SKM-1 (cell line): ENCODE results near the gene FYB1.
"Not testable (repeated sequence)": the region's sequence is repeated elsewhere in the genome, so short reads cannot be mapped to it uniquely, and the experiment has no call there.

Source experiments
- DNase-seq: peaks from one replicate; lab custom pipeline; 2025; ENCODE audit not compliant: unreplicated experiment; lab: John Stamatoyannopoulos, UW

FYB1 gene

DNA sequence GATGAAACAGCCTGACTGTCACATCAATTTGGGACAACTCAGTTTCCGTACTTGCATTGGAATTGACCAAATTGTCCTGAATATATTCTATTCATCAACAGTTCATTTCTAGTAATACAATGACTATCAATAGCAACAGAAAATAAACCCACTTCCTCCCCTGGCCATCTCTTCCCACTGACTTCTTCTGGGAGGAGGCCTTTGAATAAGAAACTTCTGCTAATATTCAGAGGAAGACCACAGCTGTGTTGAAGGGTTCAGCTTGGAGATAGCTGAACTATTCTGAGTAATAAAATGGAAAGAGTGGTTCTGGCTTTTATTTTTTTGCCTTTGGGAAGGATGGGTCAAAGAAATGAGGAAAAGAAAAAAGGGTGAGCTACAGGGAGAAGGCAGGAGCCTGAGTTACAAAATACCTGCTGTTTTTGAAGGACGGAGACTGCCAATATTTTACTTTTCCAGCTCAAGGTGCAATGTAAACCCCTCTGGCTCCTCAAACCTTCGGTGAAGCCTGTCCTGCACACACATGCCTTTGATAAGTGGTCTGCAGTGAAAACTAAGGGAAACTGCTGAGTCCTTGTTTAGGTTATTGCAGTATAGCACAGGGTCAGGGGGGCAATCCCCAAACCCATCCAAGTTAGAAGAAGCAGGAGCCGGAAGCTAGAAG is 29.9 kb downstream of the FYB1 start:
- DNase-seq = no peak

- no peak for DNase-seq
Measured at GRCh38 chr5:39187831-39188731, 31.3 kb downstream of the FYB1 start.

- no peak for DNase-seq
Measured at GRCh38 chr5:39186722-39187539, 32.4 kb downstream of the FYB1 start.

DNA sequence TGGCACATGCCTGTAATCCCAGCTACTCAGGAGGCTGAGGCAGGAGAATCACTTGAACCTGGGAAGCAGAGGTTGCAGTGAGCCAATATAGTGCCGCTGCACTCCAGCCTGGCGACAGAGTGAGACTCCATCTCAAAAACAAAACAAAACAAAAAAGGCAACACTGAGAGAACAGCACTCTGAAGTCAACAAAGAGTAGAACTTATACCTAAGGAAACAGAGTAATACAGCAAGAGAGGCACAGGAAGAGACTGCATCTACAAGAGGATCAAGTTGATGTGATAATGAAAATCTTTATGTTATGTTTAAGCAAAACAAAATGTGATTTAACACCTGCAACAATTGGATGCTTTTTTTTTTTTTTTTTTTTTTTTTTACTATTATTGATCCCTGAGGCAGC is 33.1 kb downstream of the FYB1 start:
- no peak for DNase-seq

- DNase-seq = no peak
Measured at GRCh38 chr5:39185761-39186160, 33.6 kb downstream of the FYB1 start.

DNA sequence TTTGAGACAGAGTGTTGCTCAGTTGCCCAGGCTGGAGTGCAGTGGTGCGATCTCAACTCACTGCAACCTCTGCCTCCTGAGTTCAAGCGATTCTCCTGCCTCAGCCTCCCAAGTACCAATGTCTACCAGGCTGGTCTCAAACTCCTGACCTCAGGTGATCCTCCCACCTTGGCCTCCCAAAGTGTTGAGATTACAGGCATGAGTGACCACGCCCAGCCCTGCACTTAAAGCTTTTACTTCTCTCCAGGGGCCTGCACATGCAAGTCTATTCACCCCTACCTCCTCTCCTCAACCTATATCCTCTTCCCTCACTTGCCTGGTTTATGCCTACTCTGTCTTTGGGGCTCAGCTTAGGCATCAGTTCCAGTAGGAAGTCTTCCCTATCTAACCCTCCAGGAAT is 39.8 kb downstream of the FYB1 start:
- DNase-seq = not testable (repeated sequence)

DNA sequence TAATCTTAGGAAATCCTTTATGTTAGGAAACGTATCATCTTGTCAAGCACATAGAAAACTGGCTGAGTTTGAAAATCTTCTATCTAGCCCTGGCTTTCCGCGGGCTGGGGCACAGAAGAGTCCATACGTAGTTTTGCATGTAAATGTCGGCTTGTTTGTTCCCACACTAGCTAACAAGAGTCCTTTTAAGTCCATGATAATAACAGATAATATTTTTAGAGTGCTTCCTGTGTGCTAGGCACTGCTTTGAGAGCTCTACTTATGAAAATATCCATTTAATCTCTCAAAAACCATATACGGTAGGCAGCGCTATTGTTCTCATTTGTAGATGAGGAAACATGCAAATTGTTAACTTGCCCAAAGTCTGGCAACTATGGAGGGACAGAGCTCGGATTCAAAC is 40.5 kb downstream of the FYB1 start:
- DNase-seq = no peak

DNA sequence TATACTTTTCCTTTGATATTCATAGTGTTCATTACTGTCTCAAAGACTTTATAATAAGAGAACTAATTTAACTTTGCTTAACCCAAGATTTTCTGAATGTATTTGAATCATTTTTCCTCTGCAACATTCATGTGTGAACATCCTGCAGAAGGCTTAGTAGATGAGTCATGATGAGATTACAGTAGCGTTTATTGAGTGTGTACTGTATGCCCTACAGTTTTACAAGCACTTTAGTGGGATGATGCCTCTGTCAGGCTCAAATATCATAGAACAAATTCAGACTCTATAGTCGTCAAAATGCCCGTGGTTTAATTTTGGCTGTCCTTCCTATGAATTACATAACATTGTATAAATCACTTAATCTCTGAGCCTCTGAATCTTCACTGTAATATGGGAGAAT is 41.2 kb downstream of the FYB1 start:
- DNase-seq = no peak

GRCh38 chr5:39177631-39177964 is 41.8 kb downstream of the FYB1 start:
- DNase-seq = peak; percentile 75

DNA sequence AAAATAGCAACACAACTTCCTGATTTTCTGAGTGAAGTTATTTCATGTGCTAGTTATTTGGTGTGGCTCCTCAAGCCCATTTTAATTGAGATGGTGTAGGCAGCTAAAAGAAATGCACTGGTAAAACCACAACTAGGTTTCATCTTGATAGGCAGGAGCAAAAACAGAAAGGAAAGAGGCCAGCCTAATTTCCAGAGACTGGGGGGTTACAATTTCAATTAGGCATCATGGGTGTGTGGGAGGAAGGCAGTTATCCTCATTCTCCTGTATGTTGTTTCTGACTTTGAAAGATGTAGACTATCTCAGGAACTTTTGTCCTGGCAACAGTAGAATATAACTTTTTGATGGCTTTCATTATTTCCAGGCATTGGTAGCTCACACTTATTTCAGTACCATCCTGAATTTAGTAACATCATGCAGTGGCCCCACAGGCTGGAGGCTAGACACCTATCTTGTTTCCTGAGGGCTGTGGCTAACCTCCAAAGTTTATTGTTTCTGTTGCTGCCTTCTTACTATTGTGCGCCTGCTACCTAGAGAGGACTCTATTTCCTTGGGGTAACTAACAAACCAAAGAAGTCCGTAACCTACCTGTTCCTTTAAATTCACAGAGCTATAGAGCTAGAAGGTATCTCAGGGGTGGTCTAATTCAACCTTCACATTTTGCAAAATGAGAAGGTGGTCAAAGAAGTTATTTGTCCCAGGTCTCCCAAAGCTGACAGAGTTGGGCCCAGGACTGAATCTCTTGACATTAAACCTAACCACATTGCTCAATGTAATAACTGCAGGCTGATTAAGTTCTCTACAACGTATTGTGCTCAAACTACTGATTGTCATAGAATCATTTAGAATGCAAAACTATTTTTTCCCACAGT is 42.4 kb downstream of the FYB1 start:
- DNase-seq = no peak

- no peak for DNase-seq
Measured at GRCh38 chr5:39175273-39175955, 43.9 kb downstream of the FYB1 start.

GRCh38 chr5:39173069-39173468 is 46.3 kb downstream of the FYB1 start:
- no peak for DNase-seq

GRCh38 chr5:39172593-39172992 is 46.8 kb downstream of the FYB1 start:
- no peak for DNase-seq

GRCh38 chr5:39171647-39172046 is 47.7 kb downstream of the FYB1 start:
- no peak for DNase-seq

- DNase-seq = no peak
Measured at GRCh38 chr5:39169081-39169480, 50.3 kb downstream of the FYB1 start.

- DNase-seq = no peak
Measured at GRCh38 chr5:39167972-39168342, 51.4 kb downstream of the FYB1 start.

DNA sequence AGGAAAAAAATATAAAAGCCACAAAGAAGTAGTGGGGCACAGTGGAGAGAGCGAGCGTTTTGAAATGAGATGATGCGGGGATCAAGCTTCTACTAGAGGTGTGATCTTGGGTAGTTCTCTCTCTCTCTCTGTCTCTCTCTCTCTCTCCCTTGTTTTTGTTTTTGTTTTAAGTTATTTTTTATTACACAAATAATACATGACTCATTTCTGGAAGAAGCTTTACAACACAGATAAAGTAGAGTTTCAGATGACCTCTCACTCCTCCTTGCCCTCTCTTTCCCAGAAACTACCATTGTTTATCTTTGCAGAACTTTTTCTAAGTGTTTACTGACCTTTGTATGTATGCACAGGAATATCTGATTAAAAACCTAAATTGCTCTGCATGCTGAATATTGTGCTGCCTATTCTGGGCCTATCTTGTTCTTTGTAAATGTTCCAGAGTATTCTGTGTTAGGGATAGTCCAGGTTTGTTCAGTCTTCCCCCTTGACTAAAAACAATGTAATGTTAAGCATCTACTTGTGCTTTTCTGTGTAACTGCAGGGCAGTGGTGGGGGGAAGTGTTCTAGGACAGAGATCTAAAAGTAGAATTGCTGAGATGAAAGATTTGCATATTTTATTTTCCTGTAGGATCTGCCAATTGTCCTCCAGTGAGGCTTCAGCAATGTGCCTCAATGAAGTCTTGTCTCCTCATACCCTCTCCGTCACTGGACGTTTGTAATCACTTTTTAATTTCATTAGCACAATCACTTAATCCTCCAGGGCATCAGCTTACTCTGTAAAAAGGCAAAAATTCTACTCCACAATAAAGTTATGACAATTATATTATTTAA is 52.0 kb downstream of the FYB1 start:
- no peak for DNase-seq

GRCh38 chr5:39164529-39165402 is 54.6 kb downstream of the FYB1 start:
- DNase-seq = no peak
